HepG2 (cell line): Measurements from ENCODE around the gene UBE2O. TPM values are rescaled to one million over a fixed set of nuclear protein-coding genes. Genes with fewer than 3 reads are reported as not detected.

Experiments
- CEBPB ChIP-seq: IDR thresholded peaks from 2 replicates; pipeline ENCODE4 v1.6.1; 2011; ENCODE audit warnings: low read depth, low read length, improper control_type of control experiment, borderline replicate concordance
- DMAP1 ChIP-seq: IDR thresholded peaks from 2 replicates; pipeline ENCODE4 v1.6.1; 2016
- FOSL1 ChIP-seq: sonication (generic); formaldehyde crosslinking; IDR thresholded peaks from 2 replicates; pipeline ENCODE4 v1.9.0; 2021; ENCODE audit warnings: missing genetic modification reagents, borderline replicate concordance
- HIVEP1 ChIP-seq: sonication (generic); formaldehyde crosslinking; IDR thresholded peaks from 2 replicates; pipeline ENCODE4 v1.4.0; 2020; ENCODE audit warnings: mild to moderate bottlenecking, missing genetic modification reagents
- HOXA7 ChIP-seq: sonication (generic); formaldehyde crosslinking; IDR thresholded peaks from 2 replicates; pipeline ENCODE4 v1.8.1; 2022; ENCODE audit warnings: mild to moderate bottlenecking, missing genetic modification reagents, moderate library complexity
- NFATC3 ChIP-seq: sonication (generic); formaldehyde crosslinking; IDR thresholded peaks from 2 replicates; pipeline ENCODE4 v1.5.1; 2020; ENCODE audit warnings: mild to moderate bottlenecking, missing genetic modification reagents
- RBAK ChIP-seq: sonication (generic); formaldehyde crosslinking; IDR thresholded peaks from 2 replicates; pipeline ENCODE4 v1.5.1; 2020; ENCODE audit warnings: mild to moderate bottlenecking, missing genetic modification reagents
- ZEB1 ChIP-seq: IDR thresholded peaks from 2 replicates; pipeline ENCODE4 v1.6.1; 2012; ENCODE audit warnings: mild to moderate bottlenecking, low read depth, inconsistent platforms; ENCODE audit not compliant: insufficient replicate concordance
- ZNF530 ChIP-seq: sonication (generic); formaldehyde crosslinking; IDR thresholded peaks from 2 replicates; pipeline ENCODE4 v1.5.0; 2020; ENCODE audit warnings: low read depth, mild to moderate bottlenecking, missing genetic modification reagents
- polyA plus RNA-seq, 8 experiments: library from polyadenylated mRNA; depleted of rRNA in 3 of 8; stranded (reverse) in 7 of 8; unstranded in 1 of 8; fragments of >200 nt; fragmentation: Illumina TruSeq in 4 of 8; extraction: Trizol in 4 of 8; gene quantifications; 2 replicates each; pipeline versions ENCODE4 v1.2.1 to v1.2.3, GENCODE V29; 2011 to 2016; ENCODE audit warnings: low read depth in 4 of 8, missing spikeins in 1 of 8, mixed read lengths in 1 of 8; ENCODE audit not compliant: insufficient read depth in 1 of 8
- total RNA-seq, 5 experiments: library from RNA; depleted of rRNA; stranded (reverse); fragments of >200 nt; fragmentation: Illumina TruSeq; extraction: Trizol; gene quantifications; 2 replicates each; pipeline ENCODE4 v1.2.3, GENCODE V29; 2016; ENCODE audit warnings: low read depth in 1 of 5
- TF ChIP-seq, protein P1 (sequence below): sonication (generic); formaldehyde crosslinking; IDR thresholded peaks from 2 replicates; pipeline ENCODE4 v1.9.0; 2022; ENCODE audit warnings: low read depth, missing genetic modification reagents
- TF ChIP-seq, protein P2 (sequence below): sonication (generic); formaldehyde crosslinking; IDR thresholded peaks from 2 replicates; pipeline ENCODE4 v1.8.0; 2022; ENCODE audit warnings: missing genetic modification reagents, mild to moderate bottlenecking, borderline replicate concordance
- TF ChIP-seq, protein P3 (sequence below): sonication (generic); formaldehyde crosslinking; IDR thresholded peaks from 2 replicates; pipeline ENCODE4 v1.5.0; 2020; ENCODE audit warnings: mild to moderate bottlenecking, missing genetic modification reagents, borderline replicate concordance
- TF ChIP-seq, protein P4 (sequence below), 2 experiments: IDR thresholded peaks; 2 replicates each; pipeline ENCODE4 v1.6.1; 2011 to 2012; ENCODE audit warnings: low read length in 2 of 2, borderline replicate concordance in 1 of 2, low read depth in 1 of 2, mild to moderate bottlenecking in 1 of 2, moderate library complexity in 1 of 2
- TF ChIP-seq, protein P5 (sequence below): sonication (generic); formaldehyde crosslinking; IDR thresholded peaks from 2 replicates; pipeline ENCODE4 v1.4.0; 2020; ENCODE audit warnings: missing genetic modification reagents, borderline replicate concordance

Gene UBE2O
- total and polyA plus RNA-seq, 2 of the 13 experiments (the other 11 are each of a cell fraction or from before 2014, with no cell fraction given) = 21.5 to 23.5 TPM

DNA sequence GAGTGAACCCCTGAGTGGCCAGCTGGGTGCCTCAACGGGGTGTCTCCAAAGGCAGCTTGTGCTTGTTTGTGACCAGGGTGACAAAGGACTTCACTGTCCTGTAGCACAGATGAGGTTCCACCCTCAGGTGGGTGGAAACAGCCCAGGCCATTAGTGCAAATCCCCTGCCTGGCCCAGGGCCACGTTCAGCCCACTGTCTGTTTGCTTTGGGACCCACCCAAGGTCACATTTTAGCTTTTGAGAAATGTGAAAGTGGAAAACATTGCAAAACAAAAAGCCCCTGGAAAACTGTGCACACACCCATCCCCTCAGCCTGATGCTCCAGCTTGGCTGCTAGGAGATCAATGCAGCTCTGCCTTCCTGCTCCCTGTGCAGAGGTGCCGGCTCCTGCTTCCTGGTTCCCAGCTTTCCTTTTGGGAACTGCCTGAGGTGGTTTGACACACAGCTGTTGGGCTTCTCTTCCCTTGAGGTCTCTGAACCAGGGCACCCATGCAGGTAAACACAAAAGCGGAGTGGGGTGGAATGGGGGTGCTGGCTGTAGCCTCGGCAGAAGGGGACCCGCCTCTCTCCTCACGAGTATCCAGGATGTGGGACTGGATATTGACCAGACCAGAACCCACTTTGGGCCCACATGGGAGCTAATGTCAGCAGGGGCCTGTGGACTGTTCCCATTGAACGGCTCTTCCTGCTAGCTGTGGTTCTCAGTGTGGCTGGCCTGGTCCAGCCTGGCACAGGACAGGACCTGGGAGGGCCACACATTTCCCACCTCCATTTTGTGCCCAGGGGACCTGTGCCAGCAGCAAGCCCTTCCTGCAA lies 76.4 kb downstream of the UBE2O start (continued):
- TF ChIP-seq, protein P1, sequence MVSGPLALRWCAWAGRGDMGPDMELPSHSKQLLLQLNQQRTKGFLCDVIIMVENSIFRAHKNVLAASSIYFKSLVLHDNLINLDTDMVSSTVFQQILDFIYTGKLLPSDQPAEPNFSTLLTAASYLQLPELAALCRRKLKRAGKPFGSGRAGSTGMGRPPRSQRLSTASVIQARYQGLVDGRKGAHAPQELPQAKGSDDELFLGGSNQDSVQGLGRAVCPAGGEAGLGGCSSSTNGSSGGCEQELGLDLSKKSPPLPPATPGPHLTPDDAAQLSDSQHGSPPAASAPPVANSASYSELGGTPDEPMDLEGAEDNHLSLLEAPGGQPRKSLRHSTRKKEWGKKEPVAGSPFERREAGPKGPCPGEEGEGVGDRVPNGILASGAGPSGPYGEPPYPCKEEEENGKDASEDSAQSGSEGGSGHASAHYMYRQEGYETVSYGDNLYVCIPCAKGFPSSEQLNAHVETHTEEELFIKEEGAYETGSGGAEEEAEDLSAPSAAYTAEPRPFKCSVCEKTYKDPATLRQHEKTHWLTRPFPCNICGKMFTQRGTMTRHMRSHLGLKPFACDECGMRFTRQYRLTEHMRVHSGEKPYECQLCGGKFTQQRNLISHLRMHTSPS (CRISPR knock-in tag) = peak; percentile 67
- peak; percentile 77; the same call in 1 of the 2 replicates for TF ChIP-seq DMAP1 (CRISPR knock-in tag)
- TF ChIP-seq, protein P2, sequence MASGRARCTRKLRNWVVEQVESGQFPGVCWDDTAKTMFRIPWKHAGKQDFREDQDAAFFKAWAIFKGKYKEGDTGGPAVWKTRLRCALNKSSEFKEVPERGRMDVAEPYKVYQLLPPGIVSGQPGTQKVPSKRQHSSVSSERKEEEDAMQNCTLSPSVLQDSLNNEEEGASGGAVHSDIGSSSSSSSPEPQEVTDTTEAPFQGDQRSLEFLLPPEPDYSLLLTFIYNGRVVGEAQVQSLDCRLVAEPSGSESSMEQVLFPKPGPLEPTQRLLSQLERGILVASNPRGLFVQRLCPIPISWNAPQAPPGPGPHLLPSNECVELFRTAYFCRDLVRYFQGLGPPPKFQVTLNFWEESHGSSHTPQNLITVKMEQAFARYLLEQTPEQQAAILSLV (CRISPR knock-in tag) = no peak; the same call in 1 of the 2 replicates
- peak; percentile 94 for TF ChIP-seq CEBPB
- TF ChIP-seq, protein P3, sequence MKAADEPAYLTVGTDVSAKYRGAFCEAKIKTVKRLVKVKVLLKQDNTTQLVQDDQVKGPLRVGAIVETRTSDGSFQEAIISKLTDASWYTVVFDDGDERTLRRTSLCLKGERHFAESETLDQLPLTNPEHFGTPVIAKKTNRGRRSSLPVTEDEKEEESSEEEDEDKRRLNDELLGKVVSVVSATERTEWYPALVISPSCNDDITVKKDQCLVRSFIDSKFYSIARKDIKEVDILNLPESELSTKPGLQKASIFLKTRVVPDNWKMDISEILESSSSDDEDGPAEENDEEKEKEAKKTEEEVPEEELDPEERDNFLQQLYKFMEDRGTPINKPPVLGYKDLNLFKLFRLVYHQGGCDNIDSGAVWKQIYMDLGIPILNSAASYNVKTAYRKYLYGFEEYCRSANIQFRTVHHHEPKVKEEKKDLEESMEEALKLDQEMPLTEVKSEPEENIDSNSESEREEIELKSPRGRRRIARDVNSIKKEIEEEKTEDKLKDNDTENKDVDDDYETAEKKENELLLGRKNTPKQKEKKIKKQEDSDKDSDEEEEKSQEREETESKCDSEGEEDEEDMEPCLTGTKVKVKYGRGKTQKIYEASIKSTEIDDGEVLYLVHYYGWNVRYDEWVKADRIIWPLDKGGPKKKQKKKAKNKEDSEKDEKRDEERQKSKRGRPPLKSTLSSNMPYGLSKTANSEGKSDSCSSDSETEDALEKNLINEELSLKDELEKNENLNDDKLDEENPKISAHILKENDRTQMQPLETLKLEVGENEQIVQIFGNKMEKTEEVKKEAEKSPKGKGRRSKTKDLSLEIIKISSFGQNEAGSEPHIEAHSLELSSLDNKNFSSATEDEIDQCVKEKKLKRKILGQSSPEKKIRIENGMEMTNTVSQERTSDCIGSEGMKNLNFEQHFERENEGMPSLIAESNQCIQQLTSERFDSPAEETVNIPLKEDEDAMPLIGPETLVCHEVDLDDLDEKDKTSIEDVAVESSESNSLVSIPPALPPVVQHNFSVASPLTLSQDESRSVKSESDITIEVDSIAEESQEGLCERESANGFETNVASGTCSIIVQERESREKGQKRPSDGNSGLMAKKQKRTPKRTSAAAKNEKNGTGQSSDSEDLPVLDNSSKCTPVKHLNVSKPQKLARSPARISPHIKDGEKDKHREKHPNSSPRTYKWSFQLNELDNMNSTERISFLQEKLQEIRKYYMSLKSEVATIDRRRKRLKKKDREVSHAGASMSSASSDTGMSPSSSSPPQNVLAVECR = peak; percentile 71
- TF ChIP-seq ZEB1 = no peak
- no peak; the same call in 1 of the 2 replicates for TF ChIP-seq FOSL1 (CRISPR knock-in tag)
- TF ChIP-seq, protein P4, sequence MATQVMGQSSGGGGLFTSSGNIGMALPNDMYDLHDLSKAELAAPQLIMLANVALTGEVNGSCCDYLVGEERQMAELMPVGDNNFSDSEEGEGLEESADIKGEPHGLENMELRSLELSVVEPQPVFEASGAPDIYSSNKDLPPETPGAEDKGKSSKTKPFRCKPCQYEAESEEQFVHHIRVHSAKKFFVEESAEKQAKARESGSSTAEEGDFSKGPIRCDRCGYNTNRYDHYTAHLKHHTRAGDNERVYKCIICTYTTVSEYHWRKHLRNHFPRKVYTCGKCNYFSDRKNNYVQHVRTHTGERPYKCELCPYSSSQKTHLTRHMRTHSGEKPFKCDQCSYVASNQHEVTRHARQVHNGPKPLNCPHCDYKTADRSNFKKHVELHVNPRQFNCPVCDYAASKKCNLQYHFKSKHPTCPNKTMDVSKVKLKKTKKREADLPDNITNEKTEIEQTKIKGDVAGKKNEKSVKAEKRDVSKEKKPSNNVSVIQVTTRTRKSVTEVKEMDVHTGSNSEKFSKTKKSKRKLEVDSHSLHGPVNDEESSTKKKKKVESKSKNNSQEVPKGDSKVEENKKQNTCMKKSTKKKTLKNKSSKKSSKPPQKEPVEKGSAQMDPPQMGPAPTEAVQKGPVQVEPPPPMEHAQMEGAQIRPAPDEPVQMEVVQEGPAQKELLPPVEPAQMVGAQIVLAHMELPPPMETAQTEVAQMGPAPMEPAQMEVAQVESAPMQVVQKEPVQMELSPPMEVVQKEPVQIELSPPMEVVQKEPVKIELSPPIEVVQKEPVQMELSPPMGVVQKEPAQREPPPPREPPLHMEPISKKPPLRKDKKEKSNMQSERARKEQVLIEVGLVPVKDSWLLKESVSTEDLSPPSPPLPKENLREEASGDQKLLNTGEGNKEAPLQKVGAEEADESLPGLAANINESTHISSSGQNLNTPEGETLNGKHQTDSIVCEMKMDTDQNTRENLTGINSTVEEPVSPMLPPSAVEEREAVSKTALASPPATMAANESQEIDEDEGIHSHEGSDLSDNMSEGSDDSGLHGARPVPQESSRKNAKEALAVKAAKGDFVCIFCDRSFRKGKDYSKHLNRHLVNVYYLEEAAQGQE (IDR thresholded peaks at IDR 0.05; ENCODE audit: borderline replicate concordance in 1 of 2, low read depth in 1 of 2, low read length in 2 of 2) = peak in 1 of 2 experiments; percentile 62; a peak in 1 of 4 replicates
- peak; percentile 22; the same call in 1 of the 2 replicates for TF ChIP-seq NFATC3
- no peak for TF ChIP-seq HOXA7 (CRISPR knock-in tag)
- peak; percentile 80 for TF ChIP-seq HIVEP1 (CRISPR knock-in tag)
- TF ChIP-seq ZNF530 = no peak
- TF ChIP-seq, protein P5, sequence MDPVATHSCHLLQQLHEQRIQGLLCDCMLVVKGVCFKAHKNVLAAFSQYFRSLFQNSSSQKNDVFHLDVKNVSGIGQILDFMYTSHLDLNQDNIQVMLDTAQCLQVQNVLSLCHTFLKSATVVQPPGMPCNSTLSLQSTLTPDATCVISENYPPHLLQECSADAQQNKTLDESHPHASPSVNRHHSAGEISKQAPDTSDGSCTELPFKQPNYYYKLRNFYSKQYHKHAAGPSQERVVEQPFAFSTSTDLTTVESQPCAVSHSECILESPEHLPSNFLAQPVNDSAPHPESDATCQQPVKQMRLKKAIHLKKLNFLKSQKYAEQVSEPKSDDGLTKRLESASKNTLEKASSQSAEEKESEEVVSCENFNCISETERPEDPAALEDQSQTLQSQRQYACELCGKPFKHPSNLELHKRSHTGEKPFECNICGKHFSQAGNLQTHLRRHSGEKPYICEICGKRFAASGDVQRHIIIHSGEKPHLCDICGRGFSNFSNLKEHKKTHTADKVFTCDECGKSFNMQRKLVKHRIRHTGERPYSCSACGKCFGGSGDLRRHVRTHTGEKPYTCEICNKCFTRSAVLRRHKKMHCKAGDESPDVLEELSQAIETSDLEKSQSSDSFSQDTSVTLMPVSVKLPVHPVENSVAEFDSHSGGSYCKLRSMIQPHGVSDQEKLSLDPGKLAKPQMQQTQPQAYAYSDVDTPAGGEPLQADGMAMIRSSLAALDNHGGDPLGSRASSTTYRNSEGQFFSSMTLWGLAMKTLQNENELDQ (CRISPR knock-in tag) = no peak
- peak; percentile 83; the same call in 1 of the 2 replicates for TF ChIP-seq RBAK (CRISPR knock-in tag)
